Caco-2 (cell line): Measurements from ENCODE around the gene CYP1A2. TPM values are rescaled to one million over a fixed set of nuclear protein-coding genes. Genes with fewer than 3 reads are reported as not detected.
A peak's percentile ranks its signal among the peaks of the same experiment; 100 is the strongest.
"Not testable (repeated sequence)": the region's sequence is repeated elsewhere in the genome, so short reads cannot be mapped to it uniquely, and the experiment has no call there.

Source experiments
- BruUV-seq: library from RNA; stranded (reverse); fragments of 400-500 nt; replicated peaks from 2 replicates; lab custom pipeline; 2021; lab: Mats Ljungman, UMichigan
- CTCF ChIA-PET: fragments of 300-600 bp; sonication (Branson Sonifier 250); formaldehyde crosslinking; loops from one replicate; lab custom pipeline; 2022; ENCODE audit warnings: antibody characterized with exemption; lab: Charles Lee
- POLR2A ChIA-PET: fragments of 300-600 bp; sonication (Branson Sonifier 250); formaldehyde crosslinking; loops from one replicate; lab custom pipeline; 2022; ENCODE audit warnings: antibody characterized with exemption; lab: Charles Lee
- DNase-seq, 2 experiments: peaks; one replicate each; pipeline versions ENCODE4 v3.0.0 to v3.0.0-alpha.2; 2020 to 2022
- H3K27me3 ChIP-seq: replicated peaks from 2 replicates; pipeline ENCODE4 v1.6.0; 2011; ENCODE audit warnings: low read length; ENCODE audit not compliant: control insufficient read depth, insufficient read depth
- H3K36me3 ChIP-seq: 2 replicates; pipeline ENCODE4 v1.5.1; 2011; ENCODE audit warnings: low read length; ENCODE audit not compliant: control insufficient read depth, insufficient read depth
- H3K4me1 ChIP-seq: fragments of 250-450 bp; sonication (Bioruptor Pico); 2 replicates; pipeline ENCODE4 v1.5.1; 2020; ENCODE audit warnings: mild to moderate bottlenecking
- H3K4me3 ChIP-seq: 2 replicates; pipeline ENCODE4 v1.5.1; 2011; ENCODE audit warnings: low read depth, mild to moderate bottlenecking, control low read depth, low read length
- H3K9me3 ChIP-seq: fragments of 250-450 bp; sonication (Bioruptor Pico); 2 replicates; pipeline ENCODE4 v1.5.1; 2020; ENCODE audit warnings: mild to moderate bottlenecking, moderate library complexity
- H3K27ac Mint-ChIP-seq: one replicate; pipeline ENCODE4 v1.8.0; 2022; ENCODE audit warnings: mixed read lengths; ENCODE audit not compliant: unreplicated experiment
- H3K27me3 Mint-ChIP-seq: one replicate; pipeline ENCODE4 v1.8.0; 2022; ENCODE audit warnings: mixed read lengths; ENCODE audit not compliant: insufficient read depth, unreplicated experiment
- H3K36me3 Mint-ChIP-seq: one replicate; pipeline ENCODE4 v1.8.0; 2022; ENCODE audit warnings: mild to moderate bottlenecking, mixed read lengths; ENCODE audit not compliant: insufficient read depth, unreplicated experiment
- H3K4me1 Mint-ChIP-seq: one replicate; pipeline ENCODE4 v1.8.0; 2022; ENCODE audit warnings: low read depth, mixed read lengths; ENCODE audit not compliant: unreplicated experiment
- H3K4me3 Mint-ChIP-seq: one replicate; pipeline ENCODE4 v1.8.0; 2022; ENCODE audit warnings: mild to moderate bottlenecking, moderate library complexity, mixed read lengths; ENCODE audit not compliant: unreplicated experiment
- H3K9me3 Mint-ChIP-seq: one replicate; pipeline ENCODE4 v1.8.0; 2022; ENCODE audit warnings: mixed read lengths; ENCODE audit not compliant: unreplicated experiment
- CTCF ChIP-seq, 2 experiments: fragments of 200-600 bp in 1 of 2; IDR thresholded peaks; 1 replicate in 1 of 2; 2 replicates in 1 of 2; pipeline versions ENCODE4 v1.5.1 to v1.8.0; 2011 to 2022; ENCODE audit warnings: antibody characterized with exemption in 1 of 2, control low read depth in 1 of 2, inconsistent platforms in 1 of 2, low read depth in 1 of 2, low read length in 1 of 2, mild to moderate bottlenecking in 1 of 2, moderate library complexity in 1 of 2; ENCODE audit not compliant: insufficient read depth in 1 of 2, severe bottlenecking in 1 of 2, unreplicated experiment in 1 of 2
- intact Hi-C: fragments of 100-400 bp; cut with micrococcal nuclease; formaldehyde crosslinking; loops from one replicate; pipeline ENCODE4 v1.10.0; 2022; ENCODE audit not compliant: unreplicated experiment
- total RNA-seq: library from RNA; stranded (reverse); gene quantifications from 2 replicates; pipeline ENCODE4 v1.2.3, GENCODE V29; 2022

Gene CYP1A2
- total RNA-seq, 1 experiment from 2014 or later: not detected

- no peaks in the 10 kb centered on the region for H3K9me3 Mint-ChIP-seq
- no peaks in the 10 kb centered on the region for H3K9me3 ChIP-seq
- no peak for TF ChIP-seq CTCF (IDR thresholded peaks at IDR 0.05; ENCODE audit: insufficient read depth in 1 of 2, low read depth in 1 of 2, low read length in 1 of 2, severe bottlenecking in 1 of 2, unreplicated experiment in 1 of 2)
- H3K27me3 Mint-ChIP-seq: no peaks in the 10 kb centered on the region
- peak; percentile 89 to 90 for DNase-seq
- peaks cover 34% of the 10 kb centered on the region for H3K36me3 Mint-ChIP-seq
- peaks cover 26% of the 10 kb centered on the region for H3K4me1 Mint-ChIP-seq
- H3K27me3 ChIP-seq: no peaks in the 10 kb centered on the region
- H3K4me3 ChIP-seq: peak overlapping the region; percentile 69
- H3K27ac Mint-ChIP-seq: peak overlapping the region; percentile 96
- no peaks in the 10 kb centered on the region for H3K36me3 ChIP-seq
- BruUV-seq: no TSS peak
- intact Hi-C loops: loop anchor here (1.0 to 2.0 kb wide), 4 partner anchors 29 to 91 kb away; partner anchors contain the start of gene EDC3
- peak overlapping the region; percentile 79 for H3K4me3 Mint-ChIP-seq
- ChIA-PET POLR2A (interaction anchor here (1.0 to 1.3 kb wide), 3 partner anchors 31 to 42 kb away, joined by 3 to 6 read pairs (median 5); no protein-coding TSS in a partner anchor), CTCF (interaction anchor here (0.5 to 2.9 kb wide), 5 partner anchors 43 to 116 kb away, joined by 3 to 20 read pairs (median 4); no protein-coding TSS in a partner anchor)
- peaks cover 40% of the 10 kb centered on the region for H3K4me1 ChIP-seq
Observed at GRCh38 chr15:74725845-74726773, 22.5 kb upstream of the CYP1A2 start.

GRCh38 chr15:74726774-74727164, 21.9 kb upstream of the CYP1A2 start:
- Histone ChIP-seq H3K9me3 (no peaks in the 10 kb centered on the region), H3K4me1 (peaks cover 47% of the 10 kb centered on the region), H3K27me3 (no peaks in the 10 kb centered on the region), H3K36me3 (no peaks in the 10 kb centered on the region), H3K4me3 (peak overlapping the region; percentile 69)
- ChIA-PET CTCF (interaction anchor here (0.8 kb wide), 1 partner anchor 44 kb away, joined by 3 read pairs; no protein-coding TSS in a partner anchor), POLR2A (no interaction called here)
- intact Hi-C loops: loop anchor here (1.0 to 2.0 kb wide), 3 partner anchors 42 to 91 kb away; no protein-coding TSS in a partner anchor
- peak overlapping the region; percentile 96 for H3K27ac Mint-ChIP-seq
- peaks cover 33% of the 10 kb centered on the region for H3K36me3 Mint-ChIP-seq
- no peaks in the 10 kb centered on the region for H3K27me3 Mint-ChIP-seq
- no peaks in the 10 kb centered on the region for H3K9me3 Mint-ChIP-seq
- H3K4me1 Mint-ChIP-seq: peaks cover 28% of the 10 kb centered on the region
- H3K4me3 Mint-ChIP-seq: peak overlapping the region; percentile 79
- BruUV-seq: TSS peak; percentile 79
- peak; percentile 26 to 54 for DNase-seq
- TF ChIP-seq CTCF (IDR thresholded peaks at IDR 0.05; ENCODE audit: insufficient read depth in 1 of 2, low read depth in 1 of 2, low read length in 1 of 2, severe bottlenecking in 1 of 2, unreplicated experiment in 1 of 2): no peak

- no peak for TF ChIP-seq CTCF (IDR thresholded peaks at IDR 0.05; ENCODE audit: insufficient read depth in 1 of 2, low read depth in 1 of 2, low read length in 1 of 2, severe bottlenecking in 1 of 2, unreplicated experiment in 1 of 2)
- ChIA-PET CTCF (no interaction called here), POLR2A (no interaction called here)
- H3K36me3 Mint-ChIP-seq: peaks cover 27% of the 10 kb centered on the region
- DNase-seq: no peak
- no peaks in the 10 kb centered on the region for H3K27me3 Mint-ChIP-seq
- BruUV-seq: no TSS peak
- H3K27ac Mint-ChIP-seq: peak overlapping the region; percentile 96
- Histone ChIP-seq H3K4me3 (no peak overlapping the region), H3K27me3 (no peaks in the 10 kb centered on the region), H3K36me3 (no peaks in the 10 kb centered on the region), H3K4me1 (peaks cover 49% of the 10 kb centered on the region), H3K9me3 (no peaks in the 10 kb centered on the region)
- no peaks in the 10 kb centered on the region for H3K9me3 Mint-ChIP-seq
- intact Hi-C loops: loop anchor here (2.0 kb wide), 2 partner anchors 41 to 85 kb away; no protein-coding TSS in a partner anchor
- H3K4me1 Mint-ChIP-seq: peaks cover 33% of the 10 kb centered on the region
- no peak overlapping the region for H3K4me3 Mint-ChIP-seq
Observed at GRCh38 chr15:74727727-74728126, 20.9 kb upstream of the CYP1A2 start.

- H3K36me3 ChIP-seq, H3K4me3 Mint-ChIP-seq, DNase-seq, H3K27ac Mint-ChIP-seq, BruUV-seq, H3K4me3 ChIP-seq, POLR2A ChIA-PET, H3K27me3 ChIP-seq, H3K27me3 Mint-ChIP-seq, H3K9me3 Mint-ChIP-seq, H3K9me3 ChIP-seq, intact Hi-C loops: not testable (repeated sequence)
- Mint-ChIP-seq H3K36me3 (peaks cover 24% of the 10 kb centered on the region), H3K4me1 (peaks cover 28% of the 10 kb centered on the region)
- CTCF ChIA-PET: interaction anchor here (0.5 kb wide), 1 partner anchor 266 kb away, joined by 4 read pairs; no protein-coding TSS in a partner anchor
- peaks cover 45% of the 10 kb centered on the region for H3K4me1 ChIP-seq
Observed at GRCh38 chr15:74728699-74729098, 19.9 kb upstream of the CYP1A2 start.
